Amniotic epithelial cell (primary cell): ENCODE results near the gene ATOSB.
"Not testable (repeated sequence)": the region's sequence is repeated elsewhere in the genome, so short reads cannot be mapped to it uniquely, and the experiment has no call there.

Source experiments
- DNase-seq: peaks from one replicate; pipeline ENCODE4 v3.0.0-alpha.2; 2010; ENCODE audit warnings: low read depth

ATOSB gene, protein sequence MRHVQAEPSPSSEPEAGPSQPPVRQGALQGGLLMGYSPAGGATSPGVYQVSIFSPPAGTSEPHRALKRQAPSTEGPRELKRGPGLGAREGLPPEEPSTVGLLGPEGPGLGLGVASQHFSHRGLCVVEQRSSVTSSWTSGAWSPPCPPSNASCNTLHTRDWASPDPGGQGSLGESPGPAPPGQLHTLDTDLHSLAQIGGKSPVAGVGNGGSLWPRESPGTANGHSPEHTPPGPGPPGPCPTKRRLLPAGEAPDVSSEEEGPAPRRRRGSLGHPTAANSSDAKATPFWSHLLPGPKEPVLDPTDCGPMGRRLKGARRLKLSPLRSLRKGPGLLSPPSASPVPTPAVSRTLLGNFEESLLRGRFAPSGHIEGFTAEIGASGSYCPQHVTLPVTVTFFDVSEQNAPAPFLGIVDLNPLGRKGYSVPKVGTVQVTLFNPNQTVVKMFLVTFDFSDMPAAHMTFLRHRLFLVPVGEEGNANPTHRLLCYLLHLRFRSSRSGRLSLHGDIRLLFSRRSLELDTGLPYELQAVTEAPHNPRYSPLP

GRCh38 chr9:35115680-35116538 is at the start of gene ATOSB:
Gene ATOSB, minus strand, starts transcription at chr9:35115862. Its CDS starts 7,588 bp downstream, at chr9:35108274.
- DNase-seq, result peak; percentile 94

GRCh38 chr9:35164711-35165110 is 49.0 kb upstream of the ATOSB start:
- DNase-seq, result peak; percentile 54

GRCh38 chr9:35163413-35163812 is 47.8 kb upstream of the ATOSB start:
- DNase-seq, result no peak

GRCh38 chr9:35162605-35163315 is 47.1 kb upstream of the ATOSB start:
- peak; percentile 4 for DNase-seq

DNA sequence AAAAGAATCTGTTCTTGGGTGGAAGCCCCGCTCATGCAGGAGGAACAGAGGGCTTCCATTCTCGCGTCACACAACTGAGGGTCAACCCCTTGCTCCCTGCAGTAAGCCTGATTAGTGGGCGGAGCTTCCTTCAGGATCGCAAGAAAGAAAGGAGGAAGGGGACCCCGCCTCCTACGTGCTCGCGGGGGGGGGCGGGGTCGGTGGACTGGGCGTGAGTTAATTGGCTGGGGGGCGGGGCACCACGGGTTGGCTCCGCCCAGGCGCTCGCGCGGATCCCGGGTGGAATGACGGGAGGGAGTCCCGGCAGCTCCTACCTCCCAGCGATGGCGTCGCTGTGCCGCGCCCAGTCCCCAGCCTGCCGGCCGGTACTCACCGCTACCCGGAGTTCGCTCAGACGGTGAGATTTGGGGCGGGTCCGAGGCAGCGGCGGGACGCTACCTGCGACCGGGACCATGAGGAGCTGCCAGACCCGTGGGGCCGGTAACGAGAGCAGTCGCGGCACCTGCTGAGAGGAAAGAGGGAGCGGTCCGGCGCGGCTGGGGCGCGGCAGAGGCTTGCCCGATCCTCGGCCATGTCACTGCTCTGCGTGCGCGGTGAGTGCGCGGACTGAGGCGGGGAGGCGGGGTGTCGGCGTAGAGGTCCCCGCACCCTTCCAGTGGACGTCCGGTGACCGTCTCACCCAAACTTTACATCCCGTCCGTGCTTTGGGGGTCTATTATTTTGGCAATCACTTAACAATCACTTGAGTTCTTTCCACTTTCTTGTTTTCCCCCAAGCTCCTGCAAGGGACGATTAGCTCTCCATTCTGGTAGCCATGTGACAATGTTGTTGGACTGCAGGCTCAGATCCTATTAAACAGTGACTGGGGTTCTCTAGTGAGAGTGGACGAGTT is 46.3 kb upstream of the ATOSB start, which contains the start of gene UNC13B:
Gene UNC13B, plus strand, starts transcription at position 297 of the 892 bp plus-strand sequence. Its CDS starts 275 bp downstream, at position 572.
- DNase-seq, result peak; percentile 88

DNA sequence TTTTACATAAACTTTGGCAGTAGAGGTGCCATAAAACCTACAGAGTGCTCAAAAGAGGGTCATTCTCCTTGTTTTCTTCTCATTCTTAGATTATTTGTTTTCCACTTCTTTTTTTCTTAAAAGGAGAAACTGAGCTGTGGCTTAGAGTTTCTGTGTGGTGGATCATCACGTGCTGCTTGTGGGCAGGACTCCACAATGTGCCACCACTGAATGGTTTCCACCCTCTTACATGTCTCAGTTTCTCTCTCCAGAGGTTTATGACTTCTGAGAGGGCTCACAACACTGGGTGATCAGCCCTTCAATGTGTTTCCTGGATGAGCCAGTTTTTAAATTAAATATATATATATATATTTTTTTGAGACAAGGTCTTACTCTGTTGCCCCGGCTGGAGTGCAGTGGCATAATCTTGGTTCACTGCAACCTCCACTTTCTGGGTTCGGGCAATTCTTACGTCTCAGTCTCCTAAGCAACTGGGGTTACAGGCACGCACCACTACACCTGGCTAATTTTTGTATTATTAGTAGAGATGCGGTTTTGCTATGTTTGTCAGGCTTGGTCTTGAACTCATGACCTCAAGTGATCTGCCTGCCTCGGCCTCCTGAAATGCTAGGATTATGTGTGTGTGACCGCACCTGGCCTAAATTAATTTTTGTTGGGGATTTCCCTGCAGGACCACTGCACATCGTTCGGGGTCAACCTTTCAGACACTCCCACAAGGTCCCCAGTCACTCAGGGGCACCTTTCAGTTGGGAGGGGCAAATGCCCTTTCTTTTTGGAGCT is 43.0 kb upstream of the ATOSB start:
- no peak for DNase-seq

GRCh38 chr9:35157836-35158235 is 42.2 kb upstream of the ATOSB start:
- DNase-seq, result not testable (repeated sequence)

DNA sequence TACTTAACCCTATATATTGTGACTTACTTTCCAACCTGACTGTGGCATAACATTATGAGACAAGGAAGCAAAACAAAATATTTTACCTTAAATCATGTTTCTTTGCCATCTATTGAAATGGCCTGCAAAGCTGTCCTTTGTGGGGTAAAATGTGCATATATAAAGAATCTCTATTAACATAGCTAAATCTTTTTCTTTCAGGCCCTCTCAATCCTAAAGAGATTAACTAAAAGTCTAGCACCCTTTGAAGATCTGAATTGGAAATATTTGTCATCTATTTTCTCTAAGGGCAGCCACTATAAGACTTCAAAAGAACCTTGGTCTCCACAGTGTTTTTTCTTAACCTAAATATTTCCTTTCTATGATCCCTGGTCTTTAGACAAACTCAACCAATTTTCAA is 41.1 kb upstream of the ATOSB start:
- no peak for DNase-seq

GRCh38 chr9:35152926-35153325 is 37.3 kb upstream of the ATOSB start:
- no peak for DNase-seq

GRCh38 chr9:35147941-35148563 is 32.4 kb upstream of the ATOSB start:
- not testable (repeated sequence) for DNase-seq

- DNase-seq, result no peak
Observed at GRCh38 chr9:35142037-35142436, 26.4 kb upstream of the ATOSB start.

DNA sequence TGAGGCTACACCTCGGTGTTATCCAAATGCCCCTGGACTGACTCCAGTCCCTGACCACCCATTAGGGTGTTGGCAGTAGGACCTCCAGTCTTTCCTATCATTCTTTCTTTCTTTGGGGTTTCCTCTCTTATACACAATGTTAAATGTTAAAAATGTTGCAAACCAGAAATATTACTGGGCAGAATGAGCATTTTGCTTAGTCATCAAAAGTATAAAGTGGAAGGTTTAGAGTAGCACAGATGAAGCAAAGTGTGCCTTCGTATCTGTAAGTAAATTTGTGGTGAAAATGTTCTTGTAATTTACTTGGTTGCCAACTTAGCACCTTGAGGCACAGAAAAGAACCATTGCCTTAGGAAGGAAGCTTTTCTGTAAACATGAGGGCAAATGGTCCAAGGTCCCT is 24.4 kb upstream of the ATOSB start:
- no peak for DNase-seq

- DNase-seq, result peak; percentile 16
Observed at GRCh38 chr9:35136866-35137265, 21.2 kb upstream of the ATOSB start.

DNA sequence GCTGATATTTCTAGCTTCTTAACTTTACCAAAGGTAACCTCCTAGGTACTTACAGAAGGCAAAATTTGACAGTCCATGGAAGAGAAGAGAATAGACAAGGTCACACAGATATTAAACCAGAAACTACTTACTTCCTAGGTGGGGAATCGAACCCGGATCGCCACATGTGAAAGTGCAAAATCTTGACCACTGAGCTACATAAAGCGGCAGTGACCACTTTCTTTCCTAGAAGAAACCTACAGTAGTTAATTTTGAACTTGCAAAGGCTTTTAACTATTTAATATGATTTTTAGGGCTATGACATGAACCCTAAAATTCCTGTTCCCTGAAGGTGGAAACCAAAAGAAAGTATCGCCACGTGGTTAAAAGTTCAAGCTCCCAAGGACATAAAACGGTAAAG is 20.3 kb upstream of the ATOSB start:
- no peak for DNase-seq

DNA sequence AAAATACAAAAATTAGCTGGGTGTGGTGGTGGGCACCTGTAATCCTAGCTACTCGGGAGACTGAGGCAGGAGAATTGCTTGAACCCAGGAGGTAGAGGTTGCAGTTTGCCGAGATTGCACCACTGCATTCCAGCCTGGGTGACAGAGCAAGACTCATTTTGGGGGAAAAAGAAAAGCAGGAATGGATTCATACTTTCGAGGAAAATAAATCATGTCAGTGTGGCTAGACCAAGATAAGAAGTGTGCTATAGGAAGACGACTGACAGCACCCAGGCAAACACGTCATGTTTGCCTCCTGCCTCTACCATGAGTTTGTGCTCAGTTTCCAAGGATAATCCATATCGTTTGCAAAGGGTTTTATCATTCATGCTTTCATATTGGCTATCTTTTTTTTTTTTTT is 19.3 kb upstream of the ATOSB start:
- peak; percentile 61 for DNase-seq

DNA sequence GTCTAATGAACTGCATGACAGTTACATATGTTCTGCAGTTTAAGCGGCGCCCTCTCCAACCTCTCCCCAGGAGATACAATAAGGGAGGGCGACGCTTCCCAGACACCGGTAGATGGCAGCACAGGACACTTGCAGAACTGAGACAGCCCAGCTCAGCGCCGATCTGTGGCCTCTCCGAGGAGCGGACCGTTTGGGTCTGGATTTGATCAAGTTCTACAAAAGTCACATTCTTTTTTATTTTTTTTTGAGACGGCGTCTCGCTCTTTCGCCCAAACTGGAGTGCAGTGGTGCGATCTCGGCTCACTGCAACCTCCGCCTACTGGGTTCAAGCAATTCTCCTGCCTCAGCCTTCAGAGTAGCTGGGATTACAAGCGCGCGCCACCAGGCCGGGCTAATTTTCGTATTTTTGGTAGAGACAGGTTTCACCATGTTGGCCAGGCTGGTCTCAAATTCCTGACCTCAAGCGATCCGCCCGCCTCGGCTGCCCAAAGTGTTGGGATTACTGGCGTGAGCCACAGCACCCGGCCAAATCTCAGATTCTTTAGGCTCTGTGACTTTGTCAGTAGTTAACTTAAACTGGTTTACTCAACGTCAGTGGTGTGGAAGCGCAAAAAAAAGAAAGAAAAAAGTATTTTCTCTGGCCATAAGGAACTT is 1.4 kb upstream of the ATOSB start:
- DNase-seq, result peak; percentile 86

DNA sequence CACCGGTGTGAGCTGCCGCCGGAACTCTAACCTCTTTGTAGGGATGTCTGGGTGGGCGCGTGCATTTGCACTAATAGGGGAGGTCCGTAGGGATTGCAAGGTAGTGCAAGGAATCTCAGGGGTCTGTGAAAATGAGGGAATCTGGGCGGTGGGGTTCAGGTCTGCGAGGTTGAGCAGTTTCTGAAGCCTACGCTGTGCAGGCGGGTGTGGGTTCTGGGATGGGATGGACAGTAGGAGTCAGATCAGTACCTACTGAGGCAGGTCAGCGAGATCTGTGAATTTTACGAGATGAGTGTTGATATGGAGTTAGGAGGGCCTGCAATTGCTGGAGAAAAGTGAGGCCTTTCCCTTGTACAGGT is 856 bp upstream of the ATOSB start:
- DNase-seq, result no peak

- peak; percentile 44 for DNase-seq
Observed at GRCh38 chr9:35114840-35115628, 628 bp downstream of the ATOSB start.
